Cardiac muscle cell (in vitro differentiated cells and primary cell): ENCODE data around the gene AKR7A3. TPM values are rescaled to one million over a fixed set of nuclear protein-coding genes. Genes with fewer than 3 reads are reported as not detected.
"Not testable (repeated sequence)": the region's sequence is repeated elsewhere in the genome, so short reads cannot be mapped to it uniquely, and the experiment has no call there.

ENCODE experiments used
- DNase-seq, 2 donors: peaks; one replicate each; pipeline versions ENCODE4 v3.0.0 to v3.0.0-alpha.2; 2010 to 2017; ENCODE audit warnings: low read depth in 1 of 2, low spot score in 1 of 2
- H3K27ac ChIP-seq: fragments of 200-600 bp; sonication (generic); 2 replicates; pipeline ENCODE4 v1.5.1; 2016
- H3K27me3 ChIP-seq: fragments of 200-600 bp; sonication (generic); 2 replicates; pipeline ENCODE4 v1.6.0; 2016; ENCODE audit warnings: control low read depth
- H3K36me3 ChIP-seq: fragments of 200-600 bp; sonication (generic); 2 replicates; pipeline ENCODE4 v1.5.1; 2016; ENCODE audit warnings: control low read depth
- H3K4me1 ChIP-seq: fragments of 200-600 bp; sonication (generic); 2 replicates; pipeline ENCODE4 v1.8.1; 2017; ENCODE audit warnings: low read depth, mild to moderate bottlenecking, mixed run types
- H3K4me3 ChIP-seq: fragments of 200-600 bp; sonication (generic); 2 replicates; pipeline ENCODE4 v1.5.1; 2016; ENCODE audit warnings: mild to moderate bottlenecking
- H3K9me3 ChIP-seq: fragments of 200-600 bp; sonication (generic); 2 replicates; pipeline ENCODE4 v1.5.1; 2017; ENCODE audit warnings: low read depth, mild to moderate bottlenecking, control low read depth
- polyA plus RNA-seq: library from polyadenylated mRNA; unstranded; fragments of >200 nt; fragmentation: Nextera tagmentation; extraction: Ambion mirVana; gene quantifications from 2 replicates; pipeline ENCODE4 v1.2.1, GENCODE V29; 2016
- total RNA-seq: library from RNA; depleted of rRNA; stranded (reverse); fragments of >200 nt; gene quantifications from 2 replicates; pipeline ENCODE4 v1.2.3, GENCODE V29; 2016
- TF ChIP-seq, protein P1 (sequence below): IDR thresholded peaks from 2 replicates; pipeline ENCODE4 v1.5.1; 2012; ENCODE audit warnings: low read depth, mild to moderate bottlenecking, low read length

Gene AKR7A3
- total and polyA plus RNA-seq, 2 experiments from 2014 or later, result 0.26 to 1.4 TPM

DNA sequence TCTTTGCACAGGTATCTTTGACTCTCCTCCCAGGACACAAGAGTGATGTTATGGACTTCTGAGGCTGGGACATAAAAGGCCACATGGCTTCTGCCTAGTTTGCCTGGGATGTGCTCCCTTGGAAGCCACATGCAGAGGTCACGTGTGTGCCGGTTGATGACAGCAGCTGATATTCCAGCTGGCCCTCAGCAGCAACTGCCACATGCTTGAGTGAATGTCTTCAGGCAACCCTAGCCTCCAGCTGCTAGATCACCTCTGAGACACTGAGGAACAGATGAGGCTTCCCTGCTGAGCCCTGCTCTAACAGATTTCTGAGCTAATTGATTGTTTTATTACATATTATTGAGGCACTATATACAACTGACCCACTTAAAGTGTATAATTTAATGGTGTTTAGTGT is 11.6 kb upstream of the AKR7A3 start:
- TF ChIP-seq, protein P1, sequence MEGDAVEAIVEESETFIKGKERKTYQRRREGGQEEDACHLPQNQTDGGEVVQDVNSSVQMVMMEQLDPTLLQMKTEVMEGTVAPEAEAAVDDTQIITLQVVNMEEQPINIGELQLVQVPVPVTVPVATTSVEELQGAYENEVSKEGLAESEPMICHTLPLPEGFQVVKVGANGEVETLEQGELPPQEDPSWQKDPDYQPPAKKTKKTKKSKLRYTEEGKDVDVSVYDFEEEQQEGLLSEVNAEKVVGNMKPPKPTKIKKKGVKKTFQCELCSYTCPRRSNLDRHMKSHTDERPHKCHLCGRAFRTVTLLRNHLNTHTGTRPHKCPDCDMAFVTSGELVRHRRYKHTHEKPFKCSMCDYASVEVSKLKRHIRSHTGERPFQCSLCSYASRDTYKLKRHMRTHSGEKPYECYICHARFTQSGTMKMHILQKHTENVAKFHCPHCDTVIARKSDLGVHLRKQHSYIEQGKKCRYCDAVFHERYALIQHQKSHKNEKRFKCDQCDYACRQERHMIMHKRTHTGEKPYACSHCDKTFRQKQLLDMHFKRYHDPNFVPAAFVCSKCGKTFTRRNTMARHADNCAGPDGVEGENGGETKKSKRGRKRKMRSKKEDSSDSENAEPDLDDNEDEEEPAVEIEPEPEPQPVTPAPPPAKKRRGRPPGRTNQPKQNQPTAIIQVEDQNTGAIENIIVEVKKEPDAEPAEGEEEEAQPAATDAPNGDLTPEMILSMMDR, result no peak
- no peaks in the 10 kb centered on the region for H3K4me1 ChIP-seq
- H3K9me3 ChIP-seq, result no peaks in the 10 kb centered on the region
- H3K36me3 ChIP-seq, result peaks cover 13% of the 10 kb centered on the region
- no peak overlapping the region for H3K27ac ChIP-seq
- no peaks in the 10 kb centered on the region for H3K27me3 ChIP-seq
- H3K4me3 ChIP-seq, result no peak overlapping the region
- DNase-seq, result no peak

DNA sequence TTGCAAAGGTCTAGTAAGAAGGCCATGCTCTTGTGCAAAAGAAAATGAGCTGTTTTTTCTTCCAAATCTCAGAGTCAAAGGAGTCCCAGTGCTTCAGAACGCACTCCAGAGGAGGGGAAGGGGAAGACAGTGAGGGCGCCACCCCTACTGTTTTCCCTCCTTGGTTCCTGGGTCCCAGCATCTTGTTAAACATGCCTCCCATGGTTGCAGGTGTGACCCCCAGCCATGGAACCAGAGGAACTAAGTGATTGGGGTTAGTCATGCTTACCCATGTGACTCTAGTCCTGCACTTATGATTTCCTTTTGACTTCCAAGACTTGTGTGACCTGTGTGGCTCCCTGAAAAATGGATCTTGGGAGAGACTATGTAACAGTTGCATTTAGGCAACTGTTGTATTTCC is 6.1 kb upstream of the AKR7A3 start:
- Histone ChIP-seq H3K27ac (no peak overlapping the region), H3K4me3 (no peak overlapping the region), H3K36me3 (no peaks in the 10 kb centered on the region), H3K27me3 (peaks cover 4% of the 10 kb centered on the region), H3K9me3 (no peaks in the 10 kb centered on the region), H3K4me1 (no peaks in the 10 kb centered on the region)
- no peak for DNase-seq
- TF ChIP-seq, protein P1, result no peak

DNA sequence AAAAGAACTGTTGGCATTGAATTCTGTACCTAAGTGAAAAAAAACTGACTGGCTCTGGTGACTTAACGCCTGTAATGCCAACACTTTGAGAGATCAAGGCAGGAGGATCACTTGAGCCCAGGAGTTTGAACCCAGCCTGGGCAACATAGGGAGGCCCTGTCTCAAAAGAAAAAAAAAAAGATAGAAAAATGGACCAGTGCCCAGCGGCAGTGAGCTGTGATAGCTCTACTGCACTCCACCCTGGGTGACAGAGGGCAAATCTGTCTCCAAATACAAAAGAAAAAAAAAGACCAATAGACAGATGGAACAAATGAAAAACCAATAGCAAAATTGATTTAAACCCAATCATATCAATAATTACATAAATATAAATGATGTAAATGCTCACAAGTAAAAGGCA is 674 bp upstream of the AKR7A3 start:
- Histone ChIP-seq H3K27ac (no peak overlapping the region), H3K27me3 (peaks cover 19% of the 10 kb centered on the region), H3K4me1 (no peaks in the 10 kb centered on the region), H3K9me3 (no peaks in the 10 kb centered on the region), H3K36me3 (no peaks in the 10 kb centered on the region), H3K4me3 (no peak overlapping the region)
- TF ChIP-seq, protein P1, result no peak
- DNase-seq, result no peak

DNA sequence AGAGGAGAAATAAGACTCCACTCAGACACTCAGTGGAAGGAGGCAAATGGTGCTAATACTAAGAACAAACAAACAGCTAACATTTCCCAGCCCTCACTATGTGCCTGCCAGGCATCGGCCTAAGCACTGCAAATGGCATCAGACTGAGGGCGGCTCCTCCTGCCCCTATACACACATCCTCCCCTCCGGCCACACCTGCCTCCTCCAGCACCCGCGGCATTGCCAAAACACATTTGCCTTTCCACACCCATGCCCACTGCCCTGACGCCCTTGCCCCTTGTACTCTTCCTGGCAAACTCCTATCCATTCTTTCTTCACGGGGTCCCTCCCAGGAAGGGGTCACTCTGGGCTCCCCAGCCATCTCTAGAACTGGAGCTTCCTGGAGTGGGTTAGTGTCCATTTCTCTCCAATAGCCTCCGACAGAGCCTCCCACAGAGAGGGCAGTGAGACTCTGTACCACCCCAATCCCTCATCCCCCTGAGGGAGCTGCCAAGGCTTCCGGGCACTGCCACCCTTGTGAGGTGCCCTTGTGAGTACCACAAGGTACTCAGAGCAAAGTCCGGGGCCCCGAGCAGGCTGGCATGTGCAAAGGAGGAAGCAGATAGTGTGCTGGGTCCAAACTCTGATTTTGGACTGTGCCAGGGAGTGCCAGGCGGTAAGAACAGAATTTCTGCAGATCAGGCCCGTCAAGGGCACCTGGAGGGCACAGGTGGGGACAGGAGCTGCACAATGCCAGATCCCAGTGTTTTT is 959 bp downstream of the AKR7A3 start:
- H3K36me3 ChIP-seq, result no peaks in the 10 kb centered on the region

DNA sequence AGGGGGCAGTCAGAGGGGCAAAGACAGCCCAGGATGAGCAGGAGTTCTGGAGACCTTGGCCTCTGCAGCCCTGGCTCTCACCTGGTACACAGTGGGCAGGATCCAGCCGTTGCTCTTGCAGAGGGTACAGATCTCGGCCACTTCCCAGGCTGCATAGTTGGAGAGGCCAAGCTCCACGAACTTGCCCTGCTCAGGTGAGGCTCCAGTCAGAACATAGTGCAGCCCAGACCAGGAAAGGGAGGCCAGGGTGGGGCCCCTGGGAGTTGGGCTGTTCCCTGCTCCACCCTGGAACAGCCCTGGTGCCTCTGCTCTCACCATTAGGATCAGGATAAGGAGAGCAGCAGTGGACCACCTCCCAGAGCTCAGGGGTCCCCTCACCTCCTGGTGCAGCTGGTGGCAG is 2.8 kb downstream of the AKR7A3 start:
- DNase-seq, H3K4me3 ChIP-seq, H3K9me3 ChIP-seq, H3K36me3 ChIP-seq, H3K27ac ChIP-seq, H3K4me1 ChIP-seq: not testable (repeated sequence)
- H3K27me3 ChIP-seq, result peaks cover 19% of the 10 kb centered on the region

More for the DNA sequence above, 959 bp downstream of the AKR7A3 start:
- DNase-seq, result no peak
- TF ChIP-seq, protein P1, result no peak
- H3K4me3 ChIP-seq, result no peak overlapping the region
- H3K27me3 ChIP-seq, result peaks cover 19% of the 10 kb centered on the region
- H3K27ac ChIP-seq, result no peak overlapping the region
- no peaks in the 10 kb centered on the region for H3K4me1 ChIP-seq
- H3K9me3 ChIP-seq, result no peaks in the 10 kb centered on the region

DNA sequence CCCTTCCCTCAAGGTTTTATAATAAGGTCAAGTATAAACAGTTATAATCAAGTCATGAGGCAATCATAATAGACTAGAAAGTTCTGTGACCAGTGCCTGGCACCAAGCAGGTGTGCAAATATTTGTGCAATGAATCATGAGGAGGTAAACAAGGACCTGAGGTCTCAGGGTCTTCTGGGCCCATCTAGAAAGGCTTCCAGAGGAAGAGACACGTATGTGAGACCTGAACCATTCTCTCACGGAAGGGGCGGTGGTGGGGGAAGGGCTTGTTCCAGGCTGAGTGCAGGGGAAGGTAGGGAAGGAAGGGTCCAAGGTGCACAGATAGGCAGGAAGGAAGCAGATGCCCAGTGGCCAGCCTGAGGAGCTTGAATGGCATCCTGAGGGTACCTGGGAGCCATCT is 3.2 kb downstream of the AKR7A3 start:
- not testable (repeated sequence) for H3K27ac ChIP-seq, H3K4me1 ChIP-seq, DNase-seq, H3K4me3 ChIP-seq, H3K36me3 ChIP-seq, H3K9me3 ChIP-seq
- H3K27me3 ChIP-seq, result peaks cover 19% of the 10 kb centered on the region
